GM19238 (cell line): ENCODE measurements around the gene ZBTB18.
"Not testable (repeated sequence)": the region's sequence is repeated elsewhere in the genome, so short reads cannot be mapped to it uniquely, and the experiment has no call there.

ENCODE experiments used
- DNase-seq: peaks from one replicate; pipeline ENCODE4 v3.0.0; 2011; ENCODE audit warnings: low spot score; ENCODE audit not compliant: insufficient read length

Gene ZBTB18

DNA sequence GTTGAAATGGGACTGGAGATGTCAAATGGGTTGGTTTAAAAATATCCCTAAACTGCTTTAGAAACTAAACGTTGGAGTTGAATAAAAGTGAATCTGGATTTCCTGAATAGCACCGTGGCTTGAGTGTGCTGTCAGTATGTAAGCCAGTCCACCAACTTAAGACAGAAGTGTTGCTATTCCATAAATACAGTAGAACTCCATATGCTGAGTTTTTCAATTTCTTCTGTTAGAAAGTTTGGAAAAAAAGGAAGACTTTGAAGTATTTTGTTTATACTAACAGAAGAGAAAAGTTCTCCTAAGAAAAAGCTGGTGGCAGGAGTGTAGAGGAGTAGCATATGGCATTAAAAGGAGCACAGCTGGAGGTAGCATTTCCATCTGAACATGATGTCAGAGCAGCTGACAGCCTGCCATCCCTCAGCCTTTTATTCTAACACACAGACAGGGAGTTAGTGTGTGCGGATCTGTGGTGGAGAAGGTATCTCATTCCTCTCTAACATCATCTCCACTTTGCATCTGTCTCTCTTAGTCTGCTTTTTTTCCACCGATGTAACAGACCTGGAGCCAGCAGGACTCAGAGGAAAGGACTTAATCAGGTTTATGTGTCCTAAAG, at the start of gene ZBTB18:
Gene ZBTB18, plus strand, starts transcription at position 449 of the 610 bp plus-strand sequence. Its CDS starts 149 bp downstream, at position 598.
- DNase-seq = no peak

DNA sequence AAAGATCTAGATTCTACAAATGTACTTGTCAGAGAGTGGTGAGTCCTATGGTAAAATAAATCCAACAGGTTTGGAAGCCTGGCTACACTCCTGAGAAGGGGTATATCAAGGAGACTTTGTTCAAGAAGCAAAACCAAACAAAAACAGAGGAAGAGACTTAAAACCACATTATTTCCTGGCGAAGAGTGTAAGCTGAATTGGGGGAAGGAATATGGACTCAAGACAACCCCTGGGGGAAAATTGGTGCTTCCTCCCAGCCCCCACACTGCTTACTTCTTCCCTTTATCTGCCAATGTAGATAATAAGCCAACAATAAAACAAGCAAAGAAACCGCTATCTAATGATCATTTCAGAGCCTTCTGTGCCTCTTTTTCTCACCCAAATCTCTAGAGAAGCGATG, 48.4 kb upstream of the ZBTB18 start:
- no peak for DNase-seq

DNA sequence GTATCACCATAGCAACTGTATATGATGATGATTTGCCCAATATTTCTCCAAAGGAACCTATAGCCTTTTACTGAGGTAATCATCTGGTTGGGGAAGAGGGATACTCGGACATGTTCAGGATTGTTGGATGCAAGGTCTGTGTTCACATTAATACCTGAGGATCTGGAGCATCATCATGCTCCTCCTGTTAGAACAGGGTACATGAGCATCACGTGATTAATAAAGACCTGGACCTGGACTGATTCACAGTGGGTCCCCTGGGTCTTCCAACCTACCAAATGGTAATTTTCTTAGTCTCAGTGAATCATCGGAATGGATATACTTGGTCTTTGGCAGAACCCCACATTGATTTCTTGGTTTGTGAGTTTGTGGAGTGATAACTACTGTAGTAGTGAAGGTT, 45.6 kb upstream of the ZBTB18 start:
- no peak for DNase-seq

DNA sequence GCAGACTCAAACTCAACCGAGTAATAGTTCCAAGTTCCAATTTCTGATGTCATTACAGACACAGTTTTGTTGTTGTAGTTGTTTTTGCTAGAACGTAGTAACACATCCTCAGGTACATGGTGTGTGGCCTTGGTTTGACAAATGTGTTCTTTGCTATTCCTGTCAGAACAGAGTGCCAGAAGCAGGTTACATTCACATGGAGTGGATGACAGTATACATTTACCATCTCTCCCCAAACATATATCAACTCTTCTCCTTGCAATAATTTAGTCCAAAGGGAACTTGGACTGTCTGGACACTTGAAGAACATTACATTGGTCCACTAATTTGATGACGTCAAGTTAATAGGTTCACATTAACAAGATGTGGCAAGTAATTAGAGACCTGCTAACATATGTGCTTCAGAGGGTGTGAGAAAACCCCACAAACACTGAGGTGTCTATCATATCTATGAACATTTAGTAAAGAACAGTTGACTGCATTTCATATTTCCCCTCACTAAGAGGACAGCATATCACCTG, 44.6 kb upstream of the ZBTB18 start:
- no peak for DNase-seq

GRCh38 chr1:244006961-244007360, 44.1 kb upstream of the ZBTB18 start:
- no peak for DNase-seq

- DNase-seq = no peak
Measured at GRCh38 chr1:244010191-244010590, 40.9 kb upstream of the ZBTB18 start.

DNA sequence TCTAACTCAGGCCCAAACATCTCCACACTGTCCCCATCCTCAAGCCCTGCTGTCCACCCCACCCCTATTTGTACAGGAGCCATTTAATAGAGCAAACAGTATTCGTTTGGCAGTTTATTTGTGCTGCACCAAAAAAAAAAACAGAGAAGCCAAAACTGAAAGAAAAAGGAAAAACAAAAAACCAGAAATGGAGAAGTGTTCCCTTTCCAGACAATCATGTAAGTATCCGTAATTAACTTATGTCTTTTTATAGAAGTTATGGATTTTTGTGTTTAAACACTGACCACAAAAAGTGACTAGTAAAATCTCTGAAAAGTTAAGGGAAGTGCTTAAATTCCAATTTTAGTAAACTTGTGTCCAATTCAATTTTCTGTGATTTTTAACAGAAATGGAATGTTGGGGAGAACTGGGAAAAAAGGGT, 40.4 kb upstream of the ZBTB18 start:
- DNase-seq = no peak

DNA sequence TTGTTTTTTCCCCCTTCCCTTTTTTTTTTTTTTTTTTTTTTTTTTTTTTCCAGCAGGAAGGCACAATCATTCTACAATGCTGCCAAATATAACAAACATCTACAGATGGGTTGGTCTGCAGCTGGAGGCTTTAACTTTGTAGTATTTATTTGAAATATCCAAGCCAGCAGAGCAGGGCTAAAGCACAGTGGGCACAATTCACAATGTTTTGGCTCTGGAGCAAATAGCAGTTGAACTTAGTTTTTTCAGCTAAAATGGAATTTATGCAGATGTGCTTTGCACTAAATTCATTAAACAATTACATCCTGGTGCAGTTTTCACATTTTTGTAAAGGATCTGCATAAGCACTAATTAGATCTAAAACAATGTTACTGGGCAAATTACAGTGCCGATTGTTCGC, 39.8 kb upstream of the ZBTB18 start:
- no peak for DNase-seq

- DNase-seq = no peak
Measured at GRCh38 chr1:244011786-244012185, 39.3 kb upstream of the ZBTB18 start.

DNA sequence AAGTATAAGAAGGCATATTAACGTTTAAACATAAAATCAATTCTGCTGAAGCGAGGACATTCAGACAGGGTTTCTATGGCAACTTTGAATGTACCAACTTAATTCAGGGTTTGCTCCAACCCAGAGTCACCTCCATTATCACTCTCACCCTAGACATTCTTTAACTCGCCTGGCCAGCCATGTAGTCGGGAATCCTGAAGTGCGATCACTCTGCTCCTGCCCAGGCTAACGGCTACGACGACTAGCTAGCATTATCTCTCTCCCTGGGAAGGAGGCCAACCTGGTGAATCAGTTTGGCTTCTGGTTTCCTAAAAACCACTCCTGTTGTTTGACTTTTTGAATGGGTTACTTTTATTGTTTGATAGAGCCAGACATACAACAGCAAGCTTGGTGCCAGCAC, 38.9 kb upstream of the ZBTB18 start:
- DNase-seq = no peak

DNA sequence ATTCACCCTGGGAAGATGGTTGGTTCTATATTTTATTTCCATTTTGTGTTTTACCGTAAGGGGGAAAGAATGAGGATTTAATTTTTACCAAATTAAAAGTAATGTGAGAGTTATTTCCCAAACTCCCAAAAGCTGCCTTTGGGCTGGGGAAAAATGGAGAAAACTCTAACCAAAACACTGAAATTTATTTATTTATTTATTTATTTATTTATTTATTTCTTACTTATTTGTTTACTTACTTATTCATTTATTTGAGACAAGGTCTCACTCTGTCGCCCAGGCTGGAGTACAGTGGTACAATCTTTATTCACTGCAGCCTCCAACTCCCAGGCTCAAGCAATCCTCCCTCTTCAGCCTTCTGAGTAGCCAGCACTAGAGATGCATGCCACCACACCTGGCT, 38.0 kb upstream of the ZBTB18 start:
- no peak for DNase-seq

- not testable (repeated sequence) for DNase-seq
Measured at GRCh38 chr1:244014862-244015261, 36.2 kb upstream of the ZBTB18 start.

DNA sequence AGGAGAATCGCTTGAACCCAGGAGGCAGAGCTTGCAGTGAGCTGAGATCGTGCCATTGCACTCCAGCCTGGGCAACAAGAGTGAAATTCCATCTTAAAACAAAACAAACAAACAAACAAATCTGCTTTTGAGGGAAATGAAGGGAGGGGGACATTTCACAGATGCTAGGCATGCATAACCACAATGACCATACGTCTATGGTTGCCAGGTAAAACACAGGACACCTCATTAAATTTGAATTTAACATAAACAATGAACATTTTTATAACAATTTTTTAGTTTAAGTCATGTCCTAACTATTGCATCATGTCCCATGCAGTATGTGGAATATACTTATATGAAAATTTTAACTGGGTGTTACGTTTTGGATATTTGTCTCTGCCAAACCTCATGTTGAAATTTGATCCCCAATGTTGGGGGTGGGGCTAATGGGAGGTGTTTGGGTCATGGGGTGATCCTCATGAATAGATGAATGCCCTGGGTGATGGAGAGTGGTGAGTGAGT, 31.0 kb upstream of the ZBTB18 start:
- no peak for DNase-seq

GRCh38 chr1:244021427-244021826, 29.7 kb upstream of the ZBTB18 start:
- no peak for DNase-seq

- no peak for DNase-seq
Measured at GRCh38 chr1:244022311-244022710, 28.8 kb upstream of the ZBTB18 start.

DNA sequence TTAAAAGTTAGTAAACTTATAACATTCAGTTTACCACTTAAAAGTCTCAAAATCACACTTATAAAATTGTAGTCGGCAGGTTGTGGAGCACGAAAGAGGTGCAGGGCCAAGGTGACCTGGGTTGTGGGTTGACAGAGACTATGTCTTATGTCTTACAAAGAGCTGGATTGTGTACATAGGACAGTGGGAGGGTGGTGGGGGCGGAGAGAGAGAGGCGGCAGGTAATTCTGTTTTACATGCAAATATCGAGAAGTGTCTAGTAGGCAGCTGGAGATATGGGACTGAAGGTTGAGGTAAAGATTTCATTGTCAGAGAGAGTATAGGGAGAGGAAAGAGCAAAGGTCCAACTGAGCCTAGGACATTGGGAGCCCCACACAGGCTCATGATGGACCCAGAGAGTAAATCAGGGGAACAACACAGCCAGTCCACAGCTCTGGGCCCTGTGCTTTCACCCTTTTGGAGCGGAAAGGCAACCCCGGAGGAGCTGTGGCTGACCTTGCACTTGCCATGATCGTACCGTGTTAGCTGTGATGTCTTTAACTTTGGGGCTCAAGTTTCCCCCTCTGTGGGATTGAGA, 28.1 kb upstream of the ZBTB18 start:
- no peak for DNase-seq

DNA sequence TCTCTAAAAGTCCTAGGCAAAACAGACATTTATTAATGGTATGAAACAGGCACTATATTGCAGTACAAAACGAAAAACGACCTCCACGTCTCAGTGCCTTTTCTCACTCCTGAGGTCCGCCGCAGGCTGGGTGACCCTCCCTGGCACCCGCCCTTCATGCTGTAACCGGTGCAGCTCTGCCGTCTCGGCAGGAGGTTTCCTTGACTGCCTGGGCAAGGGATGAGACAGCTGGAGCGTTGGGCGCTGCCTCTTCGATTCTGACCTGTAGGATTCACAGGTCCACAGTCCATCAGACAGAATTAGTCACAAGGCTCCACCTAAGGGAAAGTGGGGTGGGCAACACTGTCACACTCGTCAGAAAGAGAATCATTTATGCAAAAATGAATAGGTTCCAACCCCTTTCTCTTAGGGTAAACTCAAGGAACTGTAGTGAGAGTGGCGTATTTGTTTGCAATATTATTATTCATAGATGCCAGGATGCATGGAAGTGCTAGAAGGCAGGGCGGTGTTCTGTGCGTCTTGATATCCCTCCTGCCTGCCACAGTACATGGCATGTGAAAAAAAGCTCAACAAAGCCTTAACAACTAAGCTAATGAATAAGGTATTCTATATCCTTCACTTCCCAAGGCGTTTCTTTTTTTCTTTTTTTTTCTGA, 23.5 kb upstream of the ZBTB18 start:
- no peak for DNase-seq

DNA sequence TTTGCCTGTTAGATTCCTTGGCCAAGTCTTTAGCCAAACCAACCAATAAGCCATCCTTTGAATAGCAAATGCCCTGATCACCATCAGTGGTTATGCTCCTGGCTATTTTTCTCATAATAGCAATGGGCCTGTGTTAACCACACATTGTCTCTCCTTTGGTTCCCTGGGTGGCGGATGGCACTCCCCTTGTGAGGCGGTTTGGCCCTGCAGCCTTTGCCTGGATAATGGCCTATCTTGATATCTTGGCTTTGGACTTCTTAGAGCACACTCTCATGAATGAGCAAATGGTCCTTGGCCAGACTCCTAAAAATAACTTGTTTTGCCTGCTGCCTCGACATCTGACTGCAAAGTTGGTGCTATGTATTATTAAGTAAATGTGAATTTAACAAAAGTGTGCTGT, 22.4 kb upstream of the ZBTB18 start:
- DNase-seq = no peak

DNA sequence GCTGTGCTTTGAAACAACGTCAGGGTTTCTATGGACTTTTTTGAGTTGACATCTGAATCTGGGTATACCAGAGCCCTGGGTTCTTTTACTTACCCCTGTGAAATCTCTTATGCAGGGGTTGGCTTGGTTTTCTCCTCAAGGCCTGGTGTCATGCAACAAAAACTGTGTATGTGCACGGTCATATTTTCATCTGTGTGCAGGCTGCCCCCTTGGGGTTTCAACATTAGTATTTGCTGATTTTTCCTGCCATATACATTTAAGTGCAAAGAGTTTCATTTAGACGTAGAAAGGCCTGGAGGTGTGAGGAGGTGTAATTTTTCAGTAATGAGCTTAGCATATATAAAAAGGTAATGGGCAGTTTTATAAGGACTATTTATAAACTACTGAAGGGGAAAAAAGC, 22.0 kb upstream of the ZBTB18 start:
- no peak for DNase-seq

DNA sequence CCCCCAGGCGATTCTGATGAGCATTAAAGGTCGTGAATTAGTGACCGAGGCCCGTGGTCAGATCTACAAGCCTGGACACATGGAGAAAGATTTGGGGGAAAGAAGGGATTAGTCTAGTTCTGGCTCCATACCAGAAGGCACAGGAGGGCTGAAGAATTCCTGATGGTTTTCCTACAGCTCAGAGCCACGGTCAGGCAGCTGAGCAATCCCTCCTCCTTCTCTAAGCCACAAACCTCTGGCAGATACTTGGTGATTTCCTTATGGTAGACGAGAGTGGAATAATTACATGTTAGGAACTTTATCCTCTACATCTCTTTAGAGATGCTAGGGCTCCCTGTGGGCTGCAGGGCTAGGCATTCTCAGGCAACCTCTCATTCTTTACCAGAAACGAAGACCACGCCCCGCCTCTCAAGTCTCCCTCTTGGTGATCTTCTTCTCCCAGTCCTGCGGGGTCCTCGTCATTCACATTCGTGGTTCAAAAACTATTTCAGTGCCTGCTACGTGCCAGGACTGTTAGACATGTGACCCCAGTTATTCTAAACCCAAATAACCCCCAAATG, 20.5 kb upstream of the ZBTB18 start:
- DNase-seq = no peak

GRCh38 chr1:244035358-244035757, 15.7 kb upstream of the ZBTB18 start:
- DNase-seq = no peak

DNA sequence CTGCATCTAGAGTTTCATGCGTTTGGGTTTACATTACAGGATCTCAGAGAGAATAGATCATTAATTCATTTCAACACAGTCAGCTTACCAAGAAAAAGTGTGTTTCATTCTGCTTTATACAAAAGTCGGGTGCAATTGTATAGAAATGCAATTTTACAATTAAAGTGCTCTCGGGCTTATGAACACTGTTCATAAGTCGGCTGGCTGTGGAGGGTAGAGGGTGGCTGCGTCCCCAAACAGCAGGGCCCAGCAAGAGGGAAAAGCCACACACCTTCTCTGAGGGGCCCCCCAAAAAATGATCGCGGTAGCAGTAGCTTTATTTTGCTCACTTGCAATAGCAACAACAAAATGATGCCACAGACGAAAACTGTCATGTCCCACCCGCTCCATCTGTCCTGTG, 13.8 kb upstream of the ZBTB18 start:
- no peak for DNase-seq
